Activated naive CD4-positive, alpha-beta T cell (primary cell): ENCODE data around the gene AK5.

ENCODE experiments used
- DNase-seq, 4 experiments: peaks; one replicate each; lab custom pipeline; 2025; lab: John Stamatoyannopoulos, UW

Gene AK5

GRCh38 chr1:77594366-77595112, 312.7 kb downstream of the AK5 start:
- DNase-seq: no peak

DNA sequence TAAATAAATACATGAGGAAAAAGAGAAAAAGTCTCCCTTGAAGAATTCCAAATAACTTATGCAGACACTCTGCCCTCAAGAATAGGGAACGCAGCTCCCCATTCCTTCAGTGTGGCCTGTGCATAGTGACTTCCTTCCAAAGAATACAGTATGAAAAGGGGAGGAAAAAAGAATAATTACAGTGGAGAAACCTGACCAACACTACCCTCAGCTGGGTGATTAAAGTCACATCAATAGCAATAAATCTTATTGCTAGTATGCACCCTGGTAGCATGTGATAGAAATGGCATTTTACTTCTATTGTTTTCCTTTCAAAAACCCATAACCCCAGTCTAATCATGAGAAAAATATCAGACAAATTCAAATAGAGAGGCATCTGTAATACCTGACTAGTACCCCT, 315.5 kb downstream of the AK5 start:
- DNase-seq: no peak

- no peak for DNase-seq
These were observed 323.6 kb downstream of the AK5 start for GRCh38 chr1:77605246-77606026.

- DNase-seq: no peak
These were observed 327.1 kb downstream of the AK5 start for GRCh38 chr1:77608893-77609292.
